GM13976 (cell line): ENCODE results near the gene ITIH4.

Source experiments
- DNase-seq: peaks from one replicate; pipeline ENCODE4 v3.0.0; 2012; ENCODE audit warnings: low spot score
- in situ Hi-C: fragments of 300-500 bp; cut with MboI; formaldehyde crosslinking; loops from one replicate; pipeline ENCODE4 v1.12.0; 2022; ENCODE audit warnings: low sequenced_read_pairs, mixed read lengths, inconsistent platforms; ENCODE audit not compliant: unreplicated experiment
- TF ChIP-seq, protein P1 (sequence below): IDR thresholded peaks from 2 replicates; pipeline ENCODE4 v1.5.1; 2012; ENCODE audit warnings: borderline replicate concordance, mild to moderate bottlenecking; ENCODE audit not compliant: insufficient read depth; ENCODE audit errors: extremely low read depth, missing control alignments, control extremely low read depth

Gene ITIH4

DNA sequence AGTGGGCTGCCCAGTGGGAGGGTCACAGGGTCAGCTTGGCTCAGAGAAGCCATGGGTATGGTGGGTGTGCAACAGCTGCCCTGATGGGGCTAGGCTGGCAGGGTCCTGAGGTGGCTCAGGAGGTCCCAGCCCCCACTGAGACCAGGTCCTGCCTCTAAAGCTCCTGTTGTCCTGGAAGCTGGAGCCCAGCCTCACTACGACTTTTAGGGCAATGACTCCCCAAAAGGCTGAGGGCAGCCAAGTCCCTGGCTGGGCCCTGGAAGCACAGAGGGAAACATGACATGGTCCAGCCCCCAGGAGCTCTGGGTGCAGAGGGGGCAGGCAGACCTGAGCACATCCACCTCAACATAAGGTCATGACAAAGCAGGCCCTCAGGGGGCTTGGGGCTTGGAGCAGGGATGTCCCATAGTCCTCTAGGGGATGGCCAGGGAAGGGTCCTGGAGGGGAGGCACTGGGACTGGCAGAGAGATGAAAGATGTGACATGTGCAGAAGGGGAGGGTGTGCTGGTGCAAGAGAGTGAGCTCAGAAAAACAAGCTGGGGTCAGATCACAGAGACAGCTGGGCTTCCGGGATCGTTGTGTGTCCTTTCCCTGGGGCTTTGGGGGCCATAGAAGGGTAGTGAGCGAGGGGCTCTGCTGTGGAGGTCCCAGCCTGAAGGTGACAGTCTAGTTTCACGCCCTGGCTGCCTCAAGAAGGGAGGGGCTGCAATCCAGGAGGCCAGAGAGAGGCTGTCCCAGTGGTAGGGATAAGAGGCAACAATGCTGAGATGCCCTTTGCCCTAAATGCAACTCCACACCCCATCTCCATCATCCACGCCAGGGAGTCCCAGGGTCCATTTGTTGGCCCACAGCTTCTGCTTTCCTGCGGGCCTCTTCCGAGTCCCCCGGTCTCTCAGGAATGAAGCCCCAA, 36.5 kb downstream of the ITIH4 start:
- DNase-seq = no peak
- TF ChIP-seq, protein P1, sequence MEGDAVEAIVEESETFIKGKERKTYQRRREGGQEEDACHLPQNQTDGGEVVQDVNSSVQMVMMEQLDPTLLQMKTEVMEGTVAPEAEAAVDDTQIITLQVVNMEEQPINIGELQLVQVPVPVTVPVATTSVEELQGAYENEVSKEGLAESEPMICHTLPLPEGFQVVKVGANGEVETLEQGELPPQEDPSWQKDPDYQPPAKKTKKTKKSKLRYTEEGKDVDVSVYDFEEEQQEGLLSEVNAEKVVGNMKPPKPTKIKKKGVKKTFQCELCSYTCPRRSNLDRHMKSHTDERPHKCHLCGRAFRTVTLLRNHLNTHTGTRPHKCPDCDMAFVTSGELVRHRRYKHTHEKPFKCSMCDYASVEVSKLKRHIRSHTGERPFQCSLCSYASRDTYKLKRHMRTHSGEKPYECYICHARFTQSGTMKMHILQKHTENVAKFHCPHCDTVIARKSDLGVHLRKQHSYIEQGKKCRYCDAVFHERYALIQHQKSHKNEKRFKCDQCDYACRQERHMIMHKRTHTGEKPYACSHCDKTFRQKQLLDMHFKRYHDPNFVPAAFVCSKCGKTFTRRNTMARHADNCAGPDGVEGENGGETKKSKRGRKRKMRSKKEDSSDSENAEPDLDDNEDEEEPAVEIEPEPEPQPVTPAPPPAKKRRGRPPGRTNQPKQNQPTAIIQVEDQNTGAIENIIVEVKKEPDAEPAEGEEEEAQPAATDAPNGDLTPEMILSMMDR = no peak
- in situ Hi-C loops = no loop called here

DNA sequence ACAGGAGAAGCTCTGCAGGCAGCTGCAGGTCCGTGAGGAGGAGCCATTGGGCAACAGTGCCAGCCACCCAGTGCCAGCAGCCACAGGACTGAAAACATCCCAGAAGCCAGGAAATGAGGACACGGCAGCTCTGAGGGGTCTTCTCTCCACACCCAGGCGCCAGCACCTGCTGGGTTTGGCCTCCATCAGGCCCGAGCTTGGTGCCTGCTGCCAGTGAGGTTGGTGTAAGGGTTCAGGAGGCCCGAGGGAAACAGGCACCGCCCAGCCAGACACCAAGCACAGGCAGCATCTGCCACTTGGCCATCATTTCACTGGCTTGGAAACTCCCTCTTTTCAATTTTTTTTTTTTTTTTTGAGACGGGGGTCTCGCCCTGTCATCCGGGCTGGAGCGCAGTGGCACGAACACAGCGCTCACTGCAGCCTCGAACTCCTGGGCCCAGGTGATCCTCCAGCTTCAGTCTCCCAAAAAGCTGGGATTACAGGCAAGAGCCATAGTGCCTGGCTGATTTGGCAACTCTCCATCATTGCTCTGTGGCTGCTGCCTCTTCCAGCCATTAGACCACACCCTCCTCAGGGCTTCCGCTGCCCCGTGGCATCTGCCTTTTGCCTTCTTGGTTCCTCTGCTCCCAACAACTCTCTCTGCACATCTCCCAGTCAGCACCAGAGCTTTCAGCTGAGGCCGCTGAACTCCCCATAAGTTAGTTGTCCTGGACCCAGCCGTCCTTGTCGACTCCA, 37.3 kb downstream of the ITIH4 start:
- no peak for DNase-seq
- in situ Hi-C loops = no loop called here
- TF ChIP-seq, protein P1 = no peak

DNA sequence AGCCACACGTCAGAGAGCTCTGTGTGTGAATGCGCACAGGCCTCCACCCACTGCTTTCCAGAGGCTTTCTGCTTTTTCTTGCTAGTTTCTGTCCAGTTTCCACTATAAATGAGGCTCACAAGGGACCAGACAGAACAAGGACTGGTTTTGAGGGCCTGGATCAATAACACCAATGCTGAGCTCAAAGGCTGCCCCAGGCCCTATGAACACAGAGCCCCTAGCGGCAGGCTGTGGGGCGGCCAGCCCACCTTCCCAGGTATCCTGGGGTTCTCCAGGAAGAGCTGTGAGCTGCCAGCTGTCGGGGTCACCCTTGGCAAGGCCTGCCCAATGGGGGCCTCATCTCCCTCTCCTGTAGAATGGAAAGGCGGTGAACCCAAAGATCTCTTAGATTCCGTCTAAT, 38.1 kb downstream of the ITIH4 start:
- no peak for DNase-seq
- TF ChIP-seq, protein P1 = no peak
- in situ Hi-C loops = no loop called here

DNA sequence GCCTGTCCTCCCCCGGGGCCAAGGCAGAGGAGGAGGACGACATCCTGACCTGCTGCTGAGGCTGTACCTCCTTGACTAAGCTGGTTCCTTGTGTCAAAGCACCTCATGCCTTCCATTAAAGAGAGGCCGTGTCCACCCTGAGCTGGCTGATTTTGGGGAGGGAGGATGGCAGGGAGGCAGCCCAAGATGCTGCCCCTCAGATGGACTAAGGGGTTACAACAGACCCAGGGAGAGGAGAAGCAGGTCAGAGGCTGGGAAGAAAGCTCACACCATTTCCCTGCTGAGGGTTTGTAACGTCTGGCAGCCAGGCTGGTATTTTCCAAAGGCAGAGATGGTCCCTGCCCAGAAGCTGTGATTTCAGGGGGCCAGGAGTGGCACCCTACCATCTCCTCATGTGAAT, 38.5 kb downstream of the ITIH4 start:
- in situ Hi-C loops = no loop called here
- no peak for DNase-seq
- TF ChIP-seq, protein P1 = no peak

DNA sequence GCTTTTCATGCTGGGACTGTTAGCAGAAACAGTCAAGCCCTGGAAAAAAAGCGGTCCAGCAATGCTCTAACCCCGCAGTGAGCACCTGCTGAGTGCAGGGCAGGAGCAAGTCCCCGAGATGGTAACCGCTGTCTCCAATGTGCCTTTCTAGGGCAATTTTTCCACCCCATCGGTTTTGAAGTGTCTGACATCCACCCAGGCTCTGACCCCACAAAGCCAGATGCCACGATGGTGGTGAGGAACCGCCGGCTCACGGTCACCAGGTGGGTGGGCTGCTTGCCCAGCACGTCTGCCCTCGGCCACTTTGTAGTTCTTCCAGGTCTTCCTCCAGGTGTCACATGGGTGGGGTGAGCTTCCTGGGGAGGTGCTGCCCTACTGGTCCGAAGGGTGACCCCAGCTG, 39.1 kb downstream of the ITIH4 start:
- DNase-seq = no peak
- in situ Hi-C loops = no loop called here
- TF ChIP-seq, protein P1 = no peak

DNA sequence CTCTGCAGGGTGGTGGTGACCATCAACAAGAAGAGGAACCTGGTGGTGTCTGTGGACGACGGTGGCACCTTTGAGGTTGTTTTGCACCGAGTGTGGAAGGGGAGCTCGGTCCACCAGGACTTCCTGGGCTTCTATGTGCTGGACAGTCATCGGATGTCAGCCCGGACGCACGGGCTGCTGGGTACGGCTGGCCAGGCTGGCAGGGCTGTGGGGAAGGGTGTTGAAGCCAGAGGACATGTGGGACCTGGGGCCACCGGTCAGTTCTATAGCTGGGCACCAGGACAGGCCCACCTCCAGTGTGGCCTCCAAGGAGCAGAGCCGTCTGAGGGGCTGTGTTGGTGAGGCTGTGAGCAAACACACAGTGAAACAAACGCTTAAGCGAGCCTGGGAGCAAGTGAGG, 39.7 kb downstream of the ITIH4 start:
- in situ Hi-C loops = no loop called here
- TF ChIP-seq, protein P1 = no peak

More for the DNA sequence above, 39.7 kb downstream of the ITIH4 start:
- DNase-seq = no peak
